Measurements from ENCODE around the gene PXK.

GRCh38 chr3:58379351-58380073 is 46.8 kb downstream of the PXK start:
- no peak for TF ChIP-seq CTCF (tag by site-specific recombination; IDR thresholded peaks at IDR 0.05)
- no peak for TF ChIP-seq ZBTB17 (tag by site-specific recombination; IDR thresholded peaks at IDR 0.05)

All from HEK293 (cell line).